ENCODE data around the gene SMIM24.

The SMIM24 gene

DNA sequence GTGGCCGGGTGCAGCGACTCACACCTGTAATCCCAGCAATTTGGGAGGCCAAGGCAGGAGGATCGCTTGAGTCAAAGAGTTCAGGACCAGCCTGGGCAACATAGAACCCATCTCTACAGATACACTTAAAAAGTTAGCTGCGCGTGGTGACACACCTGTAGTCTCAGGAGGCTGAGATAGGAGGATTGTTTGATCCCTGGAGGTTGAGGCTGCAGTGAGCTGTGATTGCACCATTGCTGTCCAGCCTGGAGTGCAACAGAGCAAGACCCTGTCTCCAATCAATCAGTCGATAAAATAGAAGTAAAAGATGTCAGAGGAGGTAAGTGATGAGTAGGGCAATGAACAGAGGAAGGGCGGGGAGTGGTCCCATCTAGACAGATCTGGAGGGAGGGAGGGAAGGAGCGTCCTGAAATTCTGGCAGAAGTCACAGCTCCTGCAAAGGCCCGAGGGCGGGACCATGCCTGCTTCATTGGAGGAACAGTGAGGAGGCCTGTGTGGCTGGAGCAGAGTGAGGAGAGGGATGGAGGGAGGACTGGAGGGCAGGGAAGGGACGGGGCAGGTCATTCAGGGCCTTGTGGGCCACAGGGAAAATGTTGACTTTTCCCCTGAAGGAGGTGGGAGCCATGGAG is 9.7 kb downstream of the SMIM24 start:
- no peak for DNase-seq

DNA sequence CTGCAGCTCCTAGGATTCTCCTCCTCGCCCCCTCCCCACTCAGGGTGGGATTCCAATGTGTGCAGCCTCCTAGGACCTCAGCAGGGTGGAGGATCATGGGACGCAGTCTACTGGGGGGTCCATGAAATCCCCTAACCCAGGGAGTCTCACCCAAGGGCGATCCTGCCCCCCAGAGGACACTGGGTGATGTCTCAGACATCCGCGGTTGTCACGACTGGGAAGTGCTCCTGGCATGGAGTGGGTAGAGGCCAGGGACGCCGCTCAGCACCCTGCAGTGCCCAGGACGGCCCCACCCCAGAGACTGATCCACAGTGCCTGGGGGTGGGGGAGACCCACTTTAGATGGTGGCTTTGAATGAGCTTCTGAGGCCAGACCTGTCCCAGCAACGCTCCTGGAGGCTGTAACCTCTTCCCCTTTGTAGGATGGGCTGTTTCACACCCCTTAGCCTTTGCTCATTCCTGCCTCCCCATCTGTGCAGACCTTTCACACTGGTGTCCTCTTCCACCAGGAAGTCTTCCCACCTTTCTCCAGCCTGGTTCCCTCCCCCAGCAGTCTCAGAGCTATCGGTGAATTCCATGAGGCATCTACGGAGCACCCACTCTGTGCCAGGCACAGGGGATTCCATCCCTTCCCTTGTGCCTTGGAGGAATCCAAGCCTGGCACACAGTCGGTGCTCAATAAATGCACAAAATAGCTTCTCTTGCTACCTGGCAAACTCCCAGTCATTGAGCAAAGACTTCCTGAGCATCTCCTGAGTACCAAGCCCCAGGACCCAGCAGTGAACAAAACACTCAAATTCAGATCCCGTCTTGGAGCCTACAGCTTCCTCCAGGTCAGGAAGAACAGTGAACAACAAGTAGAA is 10.5 kb downstream of the SMIM24 start:
- no peak for DNase-seq

DNA sequence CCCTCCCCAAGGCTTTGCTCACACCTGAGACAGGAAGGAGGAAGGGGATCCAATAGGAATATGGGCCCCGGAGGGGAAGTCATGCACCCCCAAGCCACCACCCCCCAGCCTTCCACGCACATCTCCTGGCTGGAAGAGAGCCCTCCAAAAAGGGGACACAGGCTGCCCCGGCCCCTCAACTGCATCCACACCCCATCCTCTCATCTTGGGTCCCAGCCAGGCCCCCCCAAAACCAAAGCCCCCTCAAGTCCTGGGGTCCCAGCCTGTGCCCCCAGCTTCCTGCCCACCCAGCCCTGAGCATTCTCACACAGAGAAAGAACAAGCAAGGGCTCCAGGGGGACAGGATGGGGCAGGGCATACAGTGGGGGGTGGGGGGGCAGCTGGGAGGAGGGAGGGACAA is 12.1 kb downstream of the SMIM24 start:
- no peak for DNase-seq

DNA sequence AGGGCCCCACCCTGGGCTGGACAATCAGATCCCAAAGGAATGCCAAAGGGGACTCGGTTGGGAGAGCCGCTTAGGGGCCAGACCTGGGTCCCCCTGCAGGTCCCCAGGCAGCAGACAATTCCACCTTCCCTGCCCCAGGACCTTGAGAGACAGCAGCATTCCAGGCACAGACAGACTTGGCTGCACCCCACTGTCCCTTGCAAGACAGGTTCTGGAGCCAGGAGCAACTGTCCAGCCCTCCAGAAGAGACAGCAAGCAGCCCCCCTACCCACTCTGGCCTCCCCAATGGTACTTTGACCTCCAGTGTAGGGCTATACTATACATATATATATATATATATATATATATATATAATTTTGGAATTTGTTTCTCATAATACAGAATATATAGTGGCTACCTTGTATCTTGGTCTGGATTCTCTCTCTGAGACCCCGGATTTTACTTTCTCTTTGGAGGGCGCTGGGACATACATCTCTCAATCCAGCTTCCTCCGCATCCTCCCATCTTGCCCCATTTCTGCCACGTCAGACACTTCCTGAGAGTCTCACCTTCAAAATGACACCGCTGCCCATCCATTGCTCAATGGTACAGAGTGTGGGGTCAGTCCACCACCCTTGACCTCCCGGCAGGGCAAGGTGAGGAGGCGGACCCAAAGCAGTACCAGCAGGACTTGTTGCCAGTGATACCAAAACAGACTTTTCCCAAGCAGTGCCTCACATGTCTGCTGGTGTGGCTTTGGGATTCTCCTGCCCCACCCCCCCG is 12.7 kb downstream of the SMIM24 start:
- no peak for DNase-seq

DNA sequence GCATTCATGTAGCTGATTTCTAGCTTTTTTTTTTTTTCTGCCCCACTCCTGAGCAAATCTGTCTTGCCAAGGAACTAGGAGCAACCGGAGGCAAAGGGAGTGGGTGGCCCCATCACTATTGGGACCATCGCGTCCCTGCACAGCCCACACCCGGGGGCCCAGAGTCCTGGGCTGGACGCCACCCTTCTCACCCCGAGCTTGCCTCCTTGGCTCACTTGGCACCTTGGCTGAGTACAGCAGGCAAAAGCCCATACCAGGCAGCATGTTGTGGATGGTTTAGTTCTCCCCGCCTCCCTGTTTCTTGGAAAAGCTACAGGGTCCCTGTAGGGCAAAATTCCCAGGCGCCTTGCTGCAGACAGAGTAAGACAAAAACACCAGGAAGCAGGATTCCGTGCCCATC is 13.7 kb downstream of the SMIM24 start:
- no peak for DNase-seq

GRCh38 chr19:3465552-3465951 is 14.8 kb downstream of the SMIM24 start:
- DNase-seq: no peak

GRCh38 chr19:3464587-3465235 is 15.6 kb downstream of the SMIM24 start:
- DNase-seq: no peak

- no peak for DNase-seq
Measured at GRCh38 chr19:3463714-3464586, 16.4 kb downstream of the SMIM24 start.

DNA sequence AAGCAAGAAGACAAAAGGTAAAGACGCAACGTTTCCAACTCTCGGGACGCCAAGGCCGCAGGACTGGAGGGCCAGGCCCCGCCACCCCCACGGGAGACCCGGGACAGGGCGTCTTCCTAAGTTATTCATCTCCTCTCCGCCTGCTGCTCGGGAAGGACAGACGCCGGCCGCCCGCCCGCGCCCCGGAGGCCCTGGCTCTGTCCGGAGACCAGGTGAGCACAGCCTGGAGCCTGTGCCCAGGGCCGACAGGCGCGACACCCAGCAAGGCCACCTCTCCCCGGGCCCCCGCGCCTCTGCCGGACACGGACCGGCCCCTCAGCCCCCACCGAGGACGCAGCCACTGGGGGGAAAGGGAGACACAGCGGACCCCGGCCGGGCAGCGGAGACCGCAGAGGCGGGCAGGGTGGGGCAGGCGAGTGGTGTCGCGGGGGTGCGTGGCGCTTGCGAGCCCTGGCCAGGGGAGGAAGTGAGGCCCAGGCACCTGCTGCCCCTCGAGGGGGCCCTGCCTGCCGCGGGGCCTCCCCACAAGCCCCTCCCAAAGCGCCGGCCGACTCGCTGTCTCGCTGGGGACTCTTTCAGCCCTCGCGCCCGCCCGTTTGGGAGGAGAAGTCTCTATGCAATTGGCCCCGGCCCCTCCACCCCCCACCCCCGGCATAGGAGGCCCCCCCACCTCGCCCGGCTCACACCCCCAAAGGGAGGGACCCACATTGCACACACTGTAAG is 17.2 kb downstream of the SMIM24 start:
- no peak for DNase-seq

DNA sequence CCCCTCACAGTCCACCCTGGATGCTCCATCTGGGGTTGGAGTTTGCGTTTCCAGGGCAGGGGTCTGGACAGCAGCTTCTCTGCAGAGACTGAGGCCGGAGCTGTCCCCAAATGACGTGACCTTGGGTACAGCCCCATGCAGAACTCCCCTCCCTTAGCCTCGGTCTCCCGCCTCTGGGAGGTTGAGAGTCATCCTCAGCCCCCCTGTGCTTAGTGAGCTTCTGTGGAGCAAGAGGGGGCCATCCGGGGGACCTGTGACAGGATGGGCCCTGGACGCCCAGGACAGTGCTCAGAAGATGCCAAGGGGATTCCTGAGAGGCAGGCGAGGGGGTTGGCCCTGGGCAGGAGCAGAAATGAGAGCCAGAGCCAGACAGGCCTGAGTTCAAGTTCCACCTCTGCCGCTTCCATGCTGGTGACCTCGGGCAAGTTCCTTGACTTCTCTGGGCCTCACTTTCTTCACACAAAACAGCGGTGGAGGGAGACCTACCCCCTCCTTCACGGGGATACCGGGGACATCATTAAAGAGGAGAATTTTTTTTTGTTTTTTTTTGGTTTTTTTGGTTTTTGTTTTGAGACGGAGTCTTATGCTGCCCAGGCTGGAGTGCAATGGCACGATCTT is 20.3 kb downstream of the SMIM24 start:
- no peak for DNase-seq

- no peak for DNase-seq
Measured at GRCh38 chr19:3459089-3459881, 21.0 kb downstream of the SMIM24 start.

DNA sequence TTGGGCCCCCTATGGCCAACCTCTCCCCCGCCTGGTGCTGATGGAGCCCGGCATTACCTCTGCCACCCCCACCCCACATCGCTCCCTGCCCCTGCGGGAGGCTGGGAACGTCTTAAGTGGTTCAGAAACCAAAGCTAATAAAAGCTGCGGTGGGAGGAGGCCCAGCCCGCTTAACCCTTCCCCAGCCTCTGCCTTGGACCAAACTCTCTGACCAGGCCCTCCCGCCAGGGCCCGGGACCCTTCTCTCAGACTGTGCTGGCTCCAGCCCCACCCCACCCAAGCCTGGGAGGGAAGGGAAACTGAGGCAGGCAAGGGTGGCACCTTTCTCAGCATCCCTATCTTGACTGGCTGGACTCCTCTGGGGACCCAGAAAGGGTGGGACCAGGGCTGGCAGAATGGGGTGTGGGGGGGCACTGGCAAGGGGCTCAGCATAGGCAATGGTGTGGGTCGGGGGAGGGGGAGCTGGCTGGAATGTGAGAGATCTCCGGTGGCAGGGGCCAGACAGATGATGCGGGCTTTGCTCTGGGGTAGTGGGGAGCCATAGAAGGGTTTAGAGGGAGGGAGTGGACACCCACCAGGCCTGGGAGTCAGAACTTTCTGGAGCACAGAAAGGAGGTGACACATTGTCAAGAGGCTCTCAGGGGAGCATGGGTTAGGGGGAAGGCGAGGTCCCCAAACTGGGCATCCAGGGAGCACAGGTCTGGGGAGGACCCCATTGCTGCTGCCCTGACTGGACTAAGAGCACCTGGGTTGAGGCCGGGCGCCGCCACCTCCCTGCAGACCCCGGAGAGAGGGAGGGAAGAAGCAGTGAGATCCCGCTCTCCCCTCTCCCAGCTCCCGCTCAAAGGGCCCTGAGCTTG is 21.9 kb downstream of the SMIM24 start:
- DNase-seq: no peak

- no peak for DNase-seq
Measured at GRCh38 chr19:3457528-3458228, 22.6 kb downstream of the SMIM24 start.

DNA sequence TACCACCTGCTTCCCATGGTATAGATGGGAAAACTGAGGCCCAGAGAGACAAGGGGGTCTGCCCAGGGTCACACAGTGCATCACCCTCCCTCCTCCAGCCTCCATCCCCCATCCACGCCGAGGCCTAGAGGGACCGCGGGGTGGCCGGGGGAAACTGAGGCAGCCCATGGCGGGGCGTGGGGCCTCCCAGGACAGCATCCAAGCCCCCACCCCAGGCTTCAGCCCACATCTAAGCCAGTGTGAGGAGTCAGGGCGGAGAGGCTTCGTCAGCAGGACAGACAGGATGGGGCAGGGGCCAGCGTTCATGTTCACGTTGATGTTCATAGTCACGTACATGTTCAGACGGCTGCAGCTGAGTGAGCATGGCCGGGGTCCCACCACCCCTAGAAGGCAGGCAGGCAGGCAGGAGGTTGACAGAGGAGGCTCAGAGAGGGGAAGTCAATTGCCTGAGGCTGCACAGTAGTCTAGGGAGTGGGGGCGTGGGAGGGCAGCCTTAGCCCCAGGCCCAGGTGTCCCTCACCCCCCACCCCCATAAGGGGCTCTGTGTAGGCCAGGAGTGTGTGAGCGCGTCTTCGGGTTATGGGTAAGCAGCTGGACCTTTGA is 23.3 kb downstream of the SMIM24 start:
- DNase-seq: no peak

DNA sequence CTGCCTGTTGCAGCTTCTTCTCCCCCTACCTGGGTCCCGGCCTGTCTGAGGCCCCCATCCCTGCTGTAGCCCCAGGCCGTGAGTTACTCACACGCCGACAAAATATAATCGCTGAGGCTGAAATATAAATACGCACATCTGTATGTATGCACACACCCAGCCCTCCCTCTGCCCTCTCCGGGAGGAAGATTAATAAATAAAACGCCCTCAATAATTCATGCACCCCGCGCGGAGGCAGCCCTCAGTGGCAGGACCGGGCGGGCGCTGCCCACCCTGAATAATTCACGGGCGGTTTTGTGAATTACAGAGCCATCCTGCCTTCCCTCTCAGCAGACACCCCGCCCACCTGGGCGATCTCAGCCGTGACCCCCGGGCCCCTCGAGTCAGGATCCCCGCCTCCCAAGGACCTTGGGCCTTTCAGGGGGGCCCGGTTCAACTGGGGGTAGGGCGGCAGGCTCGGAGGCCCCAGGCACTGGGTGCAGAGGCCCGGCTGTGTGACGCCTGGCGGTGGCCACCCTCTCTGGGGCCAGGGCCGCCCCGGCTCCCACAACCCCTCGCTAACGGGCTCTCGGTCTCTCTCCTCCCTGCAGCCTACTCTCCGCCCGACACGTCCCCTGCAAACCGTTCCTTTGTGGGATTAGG is 24.2 kb downstream of the SMIM24 start:
- DNase-seq: no peak

- DNase-seq: no peak
Measured at GRCh38 chr19:3455393-3455955, 24.9 kb downstream of the SMIM24 start.

All from activated naive CD4-positive, alpha-beta T cell treated with anti-CD3 and anti-CD28 coated beads, Interleukin-2, amount 50 U/mL, for 16 hours (primary cell).